Measurements from ENCODE around the gene KAT6B. TPM values are rescaled to one million over a fixed set of nuclear protein-coding genes. Genes with fewer than 3 reads are reported as not detected.

The KAT6B gene
- polyA plus RNA-seq: 8.7 and 10.6 TPM in 2 replicates

DNA sequence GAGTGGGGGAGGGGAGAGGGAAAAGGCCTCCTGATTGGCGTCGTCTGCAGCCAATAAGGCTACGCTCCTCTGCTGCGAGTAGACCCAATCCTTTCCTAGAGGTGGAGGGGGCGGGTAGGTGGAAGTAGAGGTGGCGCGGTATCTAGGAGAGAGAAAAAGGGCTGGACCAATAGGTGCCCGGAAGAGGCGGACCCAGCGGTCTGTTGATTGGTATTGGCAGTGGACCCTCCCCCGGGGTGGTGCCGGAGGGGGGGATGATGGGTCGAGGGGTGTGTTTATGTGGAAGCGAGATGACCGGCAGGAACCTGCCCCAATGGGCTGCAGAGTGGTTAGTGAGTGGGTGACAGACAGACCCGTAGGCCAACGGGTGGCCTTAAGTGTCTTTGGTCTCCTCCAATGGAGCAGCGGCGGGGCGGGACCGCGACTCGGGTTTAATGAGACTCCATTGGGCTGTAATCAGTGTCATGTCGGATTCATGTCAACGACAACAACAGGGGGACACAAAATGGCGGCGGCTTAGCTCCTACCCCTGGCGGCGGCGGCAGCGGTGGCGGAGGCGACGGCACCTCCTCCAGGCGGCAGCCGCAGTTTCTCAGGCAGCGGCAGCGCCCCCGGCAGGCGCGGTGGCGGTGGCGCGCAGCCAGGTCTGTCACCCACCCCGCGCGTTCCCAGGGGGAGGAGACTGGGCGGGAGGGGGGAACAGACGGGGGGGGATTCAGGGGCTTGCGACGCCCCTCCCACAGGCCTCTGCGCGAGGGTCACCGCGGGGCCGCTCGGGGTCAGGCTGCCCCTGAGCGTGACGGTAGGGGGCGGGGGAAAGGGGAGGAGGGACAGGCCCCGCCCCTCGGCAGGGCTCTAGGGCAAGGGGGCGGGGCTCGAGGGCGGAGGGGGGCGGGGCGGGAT lies at the start of gene KAT6B:
Gene KAT6B (plus strand): TSS at position 459 of the 903 bp plus-strand sequence. CDS start 16,258 bp downstream, outside the sequence.

Data from Purkinje cell (primary cell).